ENCODE data around the gene ENO2.
A peak's percentile ranks its signal among the peaks of the same experiment; 100 is the strongest.

GRCh38 chr12:6919588-6919987, 5.2 kb downstream of the ENO2 start:
- TF ChIP-seq CTCF (conservative IDR thresholded peaks at IDR 0.05; ENCODE audit: low read depth, low read length) (peak; percentile 17; the same call in 1 of the 2 replicates), EZH2 (IDR thresholded peaks at IDR 0.05; ENCODE audit: borderline replicate concordance, low read depth, low read length, poor library complexity, severe bottlenecking) (no peak)

Data from A673 (cell line).